Activated CD4-positive, alpha-beta memory T cell treated with anti-CD3 and anti-CD28 coated beads, Interleukin-2, amount 10 ng/mL, durations not matched to agents 7 days and 5 days (primary cell): ENCODE measurements around the gene FHL5. TPM values are rescaled to one million over a fixed set of nuclear protein-coding genes. Genes with fewer than 3 reads are reported as not detected.

Experiments
- CTCF ChIA-PET: fragments of 350-600 bp; sonication (Branson Sonifier 250); formaldehyde crosslinking; loops from one replicate; lab custom pipeline; 2021; ENCODE audit warnings: antibody characterized with exemption, inconsistent platforms; lab: Charles Lee
- POLR2A ChIA-PET: fragments of 350-600 bp; sonication (Branson Sonifier 250); formaldehyde crosslinking; loops from one replicate; lab custom pipeline; 2021; ENCODE audit warnings: antibody characterized with exemption; lab: Charles Lee
- DNase-seq: peaks from one replicate; pipeline ENCODE4 v3.0.0-alpha.2; 2020
- H3K27ac Mint-ChIP-seq: one replicate; pipeline ENCODE4 v1.8.0; 2021; ENCODE audit warnings: mild to moderate bottlenecking, mixed read lengths
- H3K27me3 Mint-ChIP-seq: one replicate; pipeline ENCODE4 v1.8.0; 2021; ENCODE audit warnings: mixed read lengths
- H3K36me3 Mint-ChIP-seq: one replicate; pipeline ENCODE4 v1.8.0; 2021; ENCODE audit warnings: low read depth, mixed read lengths
- H3K4me1 Mint-ChIP-seq: one replicate; pipeline ENCODE4 v1.8.0; 2021; ENCODE audit warnings: mixed read lengths
- H3K4me3 Mint-ChIP-seq: one replicate; pipeline ENCODE4 v1.8.0; 2021; ENCODE audit warnings: mild to moderate bottlenecking, mixed read lengths
- H3K9me3 Mint-ChIP-seq: one replicate; pipeline ENCODE4 v1.8.0; 2021; ENCODE audit warnings: mixed read lengths
- total RNA-seq, 2 experiments: library from RNA; stranded (reverse); gene quantifications; one replicate each; pipeline ENCODE4 v1.2.3, GENCODE V29; 2021

Gene FHL5
- not detected for total RNA-seq

GRCh38 chr6:96562886-96563285, at the start of gene FHL5:
Gene FHL5 (plus strand): TSS chr6:96563128. CDS start chr6:96603614, 40,486 bp downstream.
- Mint-ChIP-seq H3K27me3 (peaks cover 15% of the 10 kb centered on the region), H3K9me3 (no peaks in the 10 kb centered on the region), H3K4me1 (no peaks in the 10 kb centered on the region), H3K27ac (no peak within 1 kb of the TSS), H3K36me3 (no peaks in the 10 kb centered on the region), H3K4me3 (no peak within 1 kb of the TSS)
- no peak for DNase-seq
- POLR2A ChIA-PET = no interaction called here
- CTCF ChIA-PET = no interaction called here

GRCh38 chr6:96520171-96521115, 42.5 kb upstream of the FHL5 start:
- DNase-seq = no peak
- Mint-ChIP-seq H3K9me3 (no peaks in the 10 kb centered on the region), H3K27ac (peak overlapping the region; percentile 40), H3K4me1 (peaks cover 22% of the 10 kb centered on the region), H3K4me3 (peak overlapping the region; percentile 100), H3K27me3 (no peaks in the 10 kb centered on the region), H3K36me3 (peaks cover 17% of the 10 kb centered on the region)
- ChIA-PET POLR2A (interaction anchor here (0.7 to 1.3 kb wide), 5 partner anchors 11 to 55 kb away, joined by 3 to 12 read pairs (median 4); no protein-coding TSS in a partner anchor), CTCF (interaction anchor here (0.6 to 2.6 kb wide), 2 partner anchors 21 to 52 kb away, joined by 3 to 18 read pairs; no protein-coding TSS in a partner anchor)

- Mint-ChIP-seq H3K4me1 (peaks cover 22% of the 10 kb centered on the region), H3K27me3 (no peaks in the 10 kb centered on the region), H3K36me3 (peaks cover 23% of the 10 kb centered on the region), H3K27ac (peak overlapping the region; percentile 99), H3K9me3 (no peaks in the 10 kb centered on the region), H3K4me3 (peak overlapping the region; percentile 100)
- CTCF ChIA-PET = interaction anchor here (0.6 to 2.6 kb wide), 2 partner anchors 22 to 53 kb away, joined by 3 to 18 read pairs; no protein-coding TSS in a partner anchor
- DNase-seq = no peak
- POLR2A ChIA-PET = interaction anchor here (0.7 to 1.3 kb wide), 5 partner anchors 12 to 55 kb away, joined by 3 to 12 read pairs (median 4); no protein-coding TSS in a partner anchor
These were observed 41.7 kb upstream of the FHL5 start for GRCh38 chr6:96521306-96521643.

GRCh38 chr6:96521644-96522464, 41.1 kb upstream of the FHL5 start, which contains the start of gene UFL1:
Gene UFL1 (plus strand): TSS chr6:96521806. CDS start chr6:96521874, 68 bp downstream.
- CTCF ChIA-PET = interaction anchor here (1.1 to 3.0 kb wide), 3 partner anchors 22 to 56 kb away, joined by 4 to 18 read pairs (median 12); no protein-coding TSS in a partner anchor
- POLR2A ChIA-PET = interaction anchor here (0.5 to 1.1 kb wide), 12 partner anchors 9 to 945 kb away, joined by 3 to 19 read pairs (median 5); partner anchors contain the start of genes GPR63, KLHL32, MANEA and MMS22L
- Mint-ChIP-seq H3K9me3 (no peaks in the 10 kb centered on the region), H3K4me3 (peak within 1 kb of the TSS; percentile 100), H3K27ac (peak within 1 kb of the TSS; percentile 99), H3K27me3 (no peaks in the 10 kb centered on the region), H3K36me3 (peaks cover 28% of the 10 kb centered on the region), H3K4me1 (peaks cover 22% of the 10 kb centered on the region)
- peak; percentile 92 for DNase-seq

DNA sequence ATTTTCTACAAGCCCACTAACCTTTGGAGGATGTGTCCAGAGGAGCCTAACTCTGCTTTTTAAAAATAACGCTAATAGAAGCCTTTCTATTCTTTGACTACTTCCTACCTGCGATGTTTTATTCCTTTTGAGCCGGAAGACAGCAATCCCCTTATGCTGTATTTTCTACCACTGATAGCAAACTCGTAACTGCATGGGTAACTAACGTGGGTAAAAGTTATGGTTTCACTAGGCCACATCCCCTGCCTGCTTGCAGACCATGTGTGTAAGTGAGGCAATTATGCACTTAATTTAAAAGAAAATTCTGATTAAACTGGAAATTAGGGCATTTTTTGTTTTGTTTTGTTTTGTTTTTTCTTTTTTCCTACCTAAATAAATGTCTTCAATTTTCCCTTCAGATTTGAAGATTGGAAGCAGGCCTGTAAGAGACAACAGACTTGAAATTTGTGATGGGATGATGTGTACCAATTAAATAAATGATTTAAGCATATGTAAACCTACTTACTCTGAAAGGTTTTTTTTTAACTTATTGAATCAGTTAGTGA, 40.4 kb upstream of the FHL5 start:
- CTCF ChIA-PET = interaction anchor here (1.1 to 3.0 kb wide), 3 partner anchors 22 to 57 kb away, joined by 4 to 18 read pairs (median 12); no protein-coding TSS in a partner anchor
- Mint-ChIP-seq H3K27me3 (no peaks in the 10 kb centered on the region), H3K4me3 (peak overlapping the region; percentile 100), H3K27ac (peak overlapping the region; percentile 99), H3K9me3 (no peaks in the 10 kb centered on the region), H3K4me1 (peaks cover 22% of the 10 kb centered on the region), H3K36me3 (peaks cover 33% of the 10 kb centered on the region)
- peak; percentile 25 for DNase-seq
- POLR2A ChIA-PET = interaction anchor here (0.5 to 1.1 kb wide), 12 partner anchors 8 to 945 kb away, joined by 3 to 19 read pairs (median 5); partner anchors contain the start of genes GPR63, KLHL32, MANEA and MMS22L

DNA sequence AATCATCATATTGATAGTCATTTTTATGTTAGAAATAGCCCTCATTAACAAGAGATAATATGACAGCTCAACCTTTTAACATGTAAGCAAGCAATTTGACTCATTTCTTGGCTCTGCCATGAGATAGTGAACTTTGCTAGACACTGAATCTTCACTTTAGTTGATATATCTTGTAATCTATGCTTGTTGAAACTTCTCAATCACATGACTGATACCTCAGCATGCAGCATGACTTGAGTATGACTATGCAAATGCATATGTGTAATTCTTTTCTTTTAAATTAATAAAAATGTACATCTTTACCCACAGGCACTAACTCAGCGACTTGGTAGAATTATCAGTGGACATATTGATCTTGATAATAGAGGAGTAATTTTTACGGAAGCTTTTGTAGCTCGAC, 34.7 kb upstream of the FHL5 start:
- H3K4me3 Mint-ChIP-seq = no peak overlapping the region
- H3K9me3 Mint-ChIP-seq = no peaks in the 10 kb centered on the region
- H3K27ac Mint-ChIP-seq = no peak overlapping the region
- POLR2A ChIA-PET = interaction anchor here (1.2 kb wide), 1 partner anchor 12 kb away, joined by 3 read pairs; no protein-coding TSS in a partner anchor
- DNase-seq = no peak
- CTCF ChIA-PET = interaction anchor here (1.9 kb wide), 1 partner anchor 28 kb away, joined by 7 read pairs; no protein-coding TSS in a partner anchor
- H3K36me3 Mint-ChIP-seq = peaks cover 65% of the 10 kb centered on the region
- no peaks in the 10 kb centered on the region for H3K27me3 Mint-ChIP-seq
- peaks cover 16% of the 10 kb centered on the region for H3K4me1 Mint-ChIP-seq

GRCh38 chr6:96532399-96532798, 30.5 kb upstream of the FHL5 start:
- Mint-ChIP-seq H3K27ac (no peak overlapping the region), H3K4me1 (peaks cover 12% of the 10 kb centered on the region), H3K9me3 (no peaks in the 10 kb centered on the region), H3K27me3 (no peaks in the 10 kb centered on the region), H3K36me3 (peaks cover 56% of the 10 kb centered on the region), H3K4me3 (no peak overlapping the region)
- POLR2A ChIA-PET = no interaction called here
- CTCF ChIA-PET = no interaction called here
- DNase-seq = no peak

GRCh38 chr6:96537726-96538125, 25.2 kb upstream of the FHL5 start:
- no peak for DNase-seq
- no peak overlapping the region for H3K4me3 Mint-ChIP-seq
- peaks cover 38% of the 10 kb centered on the region for H3K36me3 Mint-ChIP-seq
- no peaks in the 10 kb centered on the region for H3K9me3 Mint-ChIP-seq
- POLR2A ChIA-PET = no interaction called here
- H3K4me1 Mint-ChIP-seq = no peaks in the 10 kb centered on the region
- CTCF ChIA-PET = no interaction called here
- H3K27me3 Mint-ChIP-seq = no peaks in the 10 kb centered on the region
- no peak overlapping the region for H3K27ac Mint-ChIP-seq

GRCh38 chr6:96542702-96543101, 20.2 kb upstream of the FHL5 start:
- no peaks in the 10 kb centered on the region for H3K4me1 Mint-ChIP-seq
- H3K9me3 Mint-ChIP-seq = no peaks in the 10 kb centered on the region
- ChIA-PET CTCF (interaction anchor here (1.0 to 1.2 kb wide), 2 partner anchors 10 to 23 kb away, joined by 4 read pairs; no protein-coding TSS in a partner anchor), POLR2A (no interaction called here)
- H3K27ac Mint-ChIP-seq = no peak overlapping the region
- H3K4me3 Mint-ChIP-seq = no peak overlapping the region
- DNase-seq = no peak
- peaks cover 48% of the 10 kb centered on the region for H3K36me3 Mint-ChIP-seq
- H3K27me3 Mint-ChIP-seq = no peaks in the 10 kb centered on the region

- H3K4me3 Mint-ChIP-seq = no peak overlapping the region
- H3K27ac Mint-ChIP-seq = no peak overlapping the region
- no peaks in the 10 kb centered on the region for H3K4me1 Mint-ChIP-seq
- ChIA-PET POLR2A (interaction anchor here (1.1 kb wide), 1 partner anchor 25 kb away, joined by 3 read pairs; no protein-coding TSS in a partner anchor), CTCF (no interaction called here)
- no peaks in the 10 kb centered on the region for H3K9me3 Mint-ChIP-seq
- no peaks in the 10 kb centered on the region for H3K27me3 Mint-ChIP-seq
- no peak for DNase-seq
- peaks cover 46% of the 10 kb centered on the region for H3K36me3 Mint-ChIP-seq
These were observed 17.0 kb upstream of the FHL5 start for GRCh38 chr6:96545882-96546281.

DNA sequence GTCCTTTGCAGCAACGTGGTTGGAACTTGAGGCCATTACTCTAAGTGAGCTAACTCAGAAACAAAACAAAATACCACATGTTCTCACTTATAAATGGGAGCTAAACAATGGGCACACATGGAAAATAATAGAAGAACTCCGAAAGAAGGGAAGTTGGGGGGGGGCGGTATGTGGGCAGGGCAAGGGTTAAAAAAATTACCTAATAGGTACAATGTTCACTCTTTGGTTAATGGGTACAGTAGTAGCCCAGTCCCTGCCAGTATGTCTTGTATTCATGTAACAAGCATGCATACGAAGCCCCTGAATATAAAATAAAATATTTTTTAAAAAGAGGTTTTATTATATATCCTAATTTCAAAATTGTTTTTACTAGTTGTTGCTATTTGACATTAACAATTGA, 15.3 kb upstream of the FHL5 start:
- Mint-ChIP-seq H3K36me3 (peaks cover 58% of the 10 kb centered on the region), H3K27ac (no peak overlapping the region), H3K9me3 (no peaks in the 10 kb centered on the region), H3K4me3 (no peak overlapping the region), H3K27me3 (no peaks in the 10 kb centered on the region), H3K4me1 (no peaks in the 10 kb centered on the region)
- CTCF ChIA-PET = interaction anchor here (0.6 kb wide), 1 partner anchor 20 kb away, joined by 3 read pairs; no protein-coding TSS in a partner anchor
- DNase-seq = no peak
- POLR2A ChIA-PET = no interaction called here

- no peak overlapping the region for H3K27ac Mint-ChIP-seq
- peaks cover 64% of the 10 kb centered on the region for H3K36me3 Mint-ChIP-seq
- no peak for DNase-seq
- H3K9me3 Mint-ChIP-seq = no peaks in the 10 kb centered on the region
- ChIA-PET CTCF (no interaction called here), POLR2A (no interaction called here)
- H3K27me3 Mint-ChIP-seq = no peaks in the 10 kb centered on the region
- no peak overlapping the region for H3K4me3 Mint-ChIP-seq
- no peaks in the 10 kb centered on the region for H3K4me1 Mint-ChIP-seq
These were observed 8.4 kb upstream of the FHL5 start for GRCh38 chr6:96554558-96554957.
